HepG2 (cell line): ENCODE results near the gene FRMD4A. TPM values are rescaled to one million over a fixed set of nuclear protein-coding genes. Genes with fewer than 3 reads are reported as not detected.

Experiments
- ATAC-seq: fragments of 200-7000 bp; cut with Tn5 transposase; 3 replicates; pipeline ENCODE4 v1.9.1; 2020; ENCODE audit warnings: mild to moderate bottlenecking, moderate library complexity
- BruUV-seq: library from RNA; stranded (reverse); fragments of 400-500 nt; replicated peaks from 2 replicates; lab custom pipeline; 2021; lab: Mats Ljungman, UMichigan
- CTCF ChIA-PET: fragments of 300-600 bp; formaldehyde crosslinking; extraction: SDS; loops from one replicate; lab custom pipeline; 2021; ENCODE audit warnings: low total read pairs, inconsistent platforms, low intra/inter-chr PET ratio; lab: Yijun Ruan, JAX
- POLR2A ChIA-PET: fragments of 350-600 bp; sonication (Branson Sonifier 250); formaldehyde crosslinking; loops from one replicate; lab custom pipeline; 2020; ENCODE audit warnings: antibody characterized with exemption, inconsistent platforms; lab: Yijun Ruan, JAX
- DNase-seq: peaks from one replicate; pipeline ENCODE4 v3.0.0-alpha.2; 2015; ENCODE audit warnings: low spot score
- FAIRE-seq: peaks from 3 replicates; lab custom pipeline; 2011; peaks lifted over from hg19 to GRCh38; lab: Jason Lieb, UNC
- H2AFZ ChIP-seq: one replicate; pipeline ENCODE4 v1.6.1; 2011; ENCODE audit warnings: low read length, inconsistent platforms
- H3K27ac ChIP-seq: fragments of 300-600 bp; 3 replicates; pipeline ENCODE4 v1.8.0; 2011; ENCODE audit warnings: mixed run types, mild to moderate bottlenecking, mixed read lengths, low read length, inconsistent platforms; ENCODE audit not compliant: insufficient read depth; ENCODE audit errors: extremely low read length
- H3K27me3 ChIP-seq, 2 experiments: fragments of 200-600 bp in 1 of 2; 2 replicates in 1 of 2; 3 replicates in 1 of 2; pipeline versions ENCODE4 v1.6.0 to v1.8.0; 2011; ENCODE audit warnings: low read length in 2 of 2, mild to moderate bottlenecking in 2 of 2, moderate library complexity in 2 of 2, inconsistent platforms in 1 of 2; ENCODE audit not compliant: insufficient read depth in 2 of 2, control insufficient read depth in 1 of 2
- H3K36me3 ChIP-seq, 2 experiments: fragments of 200-600 bp in 1 of 2; replicated peaks in 1 of 2; 2 replicates in 1 of 2; 3 replicates in 1 of 2; pipeline versions ENCODE4 v1.5.1 to v1.8.0; 2011; ENCODE audit warnings: low read length in 2 of 2, inconsistent platforms in 1 of 2; ENCODE audit not compliant: insufficient read depth in 2 of 2, control insufficient read depth in 1 of 2
- H3K4me1 ChIP-seq: 2 replicates; pipeline ENCODE4 v1.5.1; 2012; ENCODE audit warnings: low read length, inconsistent platforms; ENCODE audit not compliant: insufficient read depth
- H3K4me2 ChIP-seq: 2 replicates; pipeline ENCODE4 v1.6.0; 2011; ENCODE audit warnings: low read depth, low read length, inconsistent platforms
- H3K4me3 ChIP-seq, 3 experiments: fragments of 200-600 bp in 1 of 3; sonication (generic), shearing (Covaris generic) in 1 of 3; replicated peaks in 1 of 3; 2 replicates each; pipeline ENCODE4 v1.5.1; 2011 to 2016; ENCODE audit warnings: low read length in 3 of 3, inconsistent platforms in 2 of 3, low read depth in 2 of 3, mild to moderate bottlenecking in 2 of 3, control low read depth in 1 of 3, mixed read lengths in 1 of 3; ENCODE audit not compliant: insufficient read depth in 1 of 3
- H3K79me2 ChIP-seq: one replicate; pipeline ENCODE4 v1.6.1; 2011; ENCODE audit warnings: low read length, inconsistent platforms; ENCODE audit not compliant: insufficient read depth
- H3K9ac ChIP-seq: 2 replicates; pipeline ENCODE4 v1.6.0; 2011; ENCODE audit warnings: mild to moderate bottlenecking, low read depth, low read length, inconsistent platforms; ENCODE audit not compliant: insufficient read depth
- H3K9me3 ChIP-seq: 2 replicates; pipeline ENCODE4 v1.5.1; 2012; ENCODE audit warnings: mild to moderate bottlenecking, low read length
- H4K20me1 ChIP-seq: 2 replicates; pipeline ENCODE4 v1.6.0; 2011; ENCODE audit warnings: inconsistent platforms, mild to moderate bottlenecking, low read length, moderate library complexity; ENCODE audit not compliant: insufficient read depth
- TMF1 ChIP-seq: sonication (generic); formaldehyde crosslinking; IDR thresholded peaks from 2 replicates; pipeline ENCODE4 v1.8.1; 2022; ENCODE audit warnings: low read depth, missing genetic modification reagents
- ZFY ChIP-seq: sonication (generic); formaldehyde crosslinking; IDR thresholded peaks from 2 replicates; pipeline ENCODE4 v1.4.0; 2020; ENCODE audit warnings: missing genetic modification reagents
- ZNF557 ChIP-seq: sonication (generic); formaldehyde crosslinking; IDR thresholded peaks from 2 replicates; pipeline ENCODE4 v1.4.0; 2020; ENCODE audit warnings: missing genetic modification reagents
- ZNF687 ChIP-seq: sonication (generic); formaldehyde crosslinking; IDR thresholded peaks from 2 replicates; pipeline ENCODE4 v1.5.1; 2020; ENCODE audit warnings: mild to moderate bottlenecking, missing genetic modification reagents, moderate library complexity
- ZNF761 ChIP-seq: sonication (generic); formaldehyde crosslinking; conservative IDR thresholded peaks from 2 replicates; pipeline ENCODE4 v1.4.0; 2020; ENCODE audit warnings: mild to moderate bottlenecking, missing genetic modification reagents
- ZNF766 ChIP-seq: sonication (generic); formaldehyde crosslinking; IDR thresholded peaks from 2 replicates; pipeline ENCODE4 v1.5.0; 2020; ENCODE audit warnings: missing genetic modification reagents, borderline replicate concordance
- WGBS: methylation state at CpG from one replicate; pipeline ENCODE4 v1.1.6; 2017; ENCODE audit warnings: low lambda C conversion rate; 5-methylcytosine and 5-hydroxymethylcytosine counted together
- in situ Hi-C: cut with HindIII; loops from 2 replicates; pipeline ENCODE4 v1.10.0; 2017; ENCODE audit warnings: low pct_unique_long_range_greater_than_20kb; ENCODE audit not compliant: extremely low pct_ligation_motif_present
- intact Hi-C: fragments of 100-400 bp; cut with micrococcal nuclease; formaldehyde crosslinking; loops from one replicate; pipeline ENCODE4 v1.10.0; 2022; ENCODE audit not compliant: unreplicated experiment
- polyA plus RNA-seq, 8 experiments: library from polyadenylated mRNA; depleted of rRNA in 3 of 8; stranded (reverse) in 7 of 8; unstranded in 1 of 8; fragments of >200 nt; fragmentation: Illumina TruSeq in 4 of 8; extraction: Trizol in 4 of 8; gene quantifications; 2 replicates each; pipeline versions ENCODE4 v1.2.1 to v1.2.3, GENCODE V29; 2011 to 2016; ENCODE audit warnings: low read depth in 4 of 8, missing spikeins in 1 of 8, mixed read lengths in 1 of 8; ENCODE audit not compliant: insufficient read depth in 1 of 8
- total RNA-seq, 5 experiments: library from RNA; depleted of rRNA; stranded (reverse); fragments of >200 nt; fragmentation: Illumina TruSeq; extraction: Trizol; gene quantifications; 2 replicates each; pipeline ENCODE4 v1.2.3, GENCODE V29; 2016; ENCODE audit warnings: low read depth in 1 of 5

The FRMD4A gene
- total and polyA plus RNA-seq, 2 of the 13 experiments (the other 11 are each of a cell fraction or from before 2014, with no cell fraction given), result 0.09 to 0.26 TPM

- DNase-seq, result no peak
- no peak overlapping the region for H2AFZ ChIP-seq
- no peaks in the 10 kb centered on the region for H4K20me1 ChIP-seq
- in situ Hi-C loops, result no loop called here
- no peak overlapping the region for H3K9ac ChIP-seq
- no peak overlapping the region for H3K4me2 ChIP-seq
- no peak for FAIRE-seq
- 87% methylated on average over 5 of the region's 6 CpGs for WGBS
- POLR2A ChIA-PET, result no interaction called here
- H3K36me3 ChIP-seq, result no peaks in the 10 kb centered on the region
- no peaks in the 10 kb centered on the region for H3K9me3 ChIP-seq
- H3K27ac ChIP-seq, result no peak overlapping the region
- no peaks in the 10 kb centered on the region for H3K79me2 ChIP-seq
- no peaks in the 10 kb centered on the region for H3K27me3 ChIP-seq
- H3K4me1 ChIP-seq, result no peaks in the 10 kb centered on the region
- no peak for ATAC-seq
- CTCF ChIA-PET, result no interaction called here
- no peak overlapping the region for H3K4me3 ChIP-seq
- TF ChIP-seq TMF1 (CRISPR knock-in tag) (no peak), ZFY (CRISPR knock-in tag) (no peak), ZNF766 (CRISPR knock-in tag) (no peak), ZNF761 (CRISPR knock-in tag) (no peak), ZNF557 (no peak), ZNF687 (CRISPR knock-in tag) (no peak)
- TF ChIP-seq, all 625 proteins: peak for 0
- intact Hi-C loops, result no loop called here
- no TSS peak for BruUV-seq
Measured at GRCh38 chr10:13652860-13653259, 677.9 kb downstream of the FRMD4A start.
